ENCODE data around the gene NME8.

The NME8 gene

GRCh38 chr7:37901236-37901827 is 52.9 kb downstream of the NME8 start:
- H3K36me3 ChIP-seq (ENCODE audit: control insufficient read depth, insufficient read depth, low read length, severe bottlenecking): no peaks in the 10 kb centered on the region
- no peaks in the 10 kb centered on the region for H3K27me3 ChIP-seq (replicated peaks; ENCODE audit: control insufficient read depth, insufficient read depth, low read length)
- no peak overlapping the region for H3K4me3 ChIP-seq (ENCODE audit: low read length)
- peak; percentile 76 for DNase-seq (ENCODE audit: low read depth)
- no peak overlapping the region for H3K9ac ChIP-seq (ENCODE audit: low read length)
- no peaks in the 10 kb centered on the region for H3K9me3 ChIP-seq (ENCODE audit: control insufficient read depth, low read length)
- H3K4me1 ChIP-seq (ENCODE audit: control insufficient read depth, insufficient read depth, low read length): peaks cover 17% of the 10 kb centered on the region

- Histone ChIP-seq H3K36me3 (ENCODE audit: control insufficient read depth, insufficient read depth, low read length, severe bottlenecking) (no peaks in the 10 kb centered on the region), H3K9ac (ENCODE audit: low read length) (no peak overlapping the region), H3K4me3 (ENCODE audit: low read length) (no peak overlapping the region), H3K27me3 (replicated peaks; ENCODE audit: control insufficient read depth, insufficient read depth, low read length) (no peaks in the 10 kb centered on the region), H3K9me3 (ENCODE audit: control insufficient read depth, low read length) (no peaks in the 10 kb centered on the region), H3K4me1 (ENCODE audit: control insufficient read depth, insufficient read depth, low read length) (peaks cover 17% of the 10 kb centered on the region)
- DNase-seq (ENCODE audit: low read depth): peak; percentile 65
Observed at GRCh38 chr7:37901890-37902524, 53.6 kb downstream of the NME8 start.

GRCh38 chr7:37908221-37908788 is 59.9 kb downstream of the NME8 start:
- H3K4me1 ChIP-seq (ENCODE audit: control insufficient read depth, insufficient read depth, low read length): peaks cover 16% of the 10 kb centered on the region
- no peaks in the 10 kb centered on the region for H3K9me3 ChIP-seq (ENCODE audit: control insufficient read depth, low read length)
- H3K36me3 ChIP-seq (ENCODE audit: control insufficient read depth, insufficient read depth, low read length, severe bottlenecking): peaks cover 12% of the 10 kb centered on the region
- no peak overlapping the region for H3K4me3 ChIP-seq (ENCODE audit: low read length)
- H3K27me3 ChIP-seq (replicated peaks; ENCODE audit: control insufficient read depth, insufficient read depth, low read length): no peaks in the 10 kb centered on the region
- no peak overlapping the region for H3K9ac ChIP-seq (ENCODE audit: low read length)
- DNase-seq (ENCODE audit: low read depth): peak; percentile 71

- Histone ChIP-seq H3K4me1 (ENCODE audit: control insufficient read depth, insufficient read depth, low read length) (peaks cover 34% of the 10 kb centered on the region), H3K4me3 (ENCODE audit: low read length) (no peak overlapping the region), H3K27me3 (replicated peaks; ENCODE audit: control insufficient read depth, insufficient read depth, low read length) (no peaks in the 10 kb centered on the region), H3K9me3 (ENCODE audit: control insufficient read depth, low read length) (no peaks in the 10 kb centered on the region), H3K9ac (ENCODE audit: low read length) (no peak overlapping the region), H3K36me3 (ENCODE audit: control insufficient read depth, insufficient read depth, low read length, severe bottlenecking) (peaks cover 12% of the 10 kb centered on the region)
- no peak for DNase-seq (ENCODE audit: low read depth)
Observed at GRCh38 chr7:37912756-37913155, 64.4 kb downstream of the NME8 start.

GRCh38 chr7:37915438-37915837 is 67.0 kb downstream of the NME8 start:
- DNase-seq (ENCODE audit: low read depth): no peak
- no peaks in the 10 kb centered on the region for H3K9me3 ChIP-seq (ENCODE audit: control insufficient read depth, low read length)
- peak overlapping the region; percentile 83 for H3K9ac ChIP-seq (ENCODE audit: low read length)
- peaks cover 12% of the 10 kb centered on the region for H3K36me3 ChIP-seq (ENCODE audit: control insufficient read depth, insufficient read depth, low read length, severe bottlenecking)
- peak overlapping the region; percentile 84 for H3K4me3 ChIP-seq (ENCODE audit: low read length)
- no peaks in the 10 kb centered on the region for H3K27me3 ChIP-seq (replicated peaks; ENCODE audit: control insufficient read depth, insufficient read depth, low read length)
- peaks cover 31% of the 10 kb centered on the region for H3K4me1 ChIP-seq (ENCODE audit: control insufficient read depth, insufficient read depth, low read length)

GRCh38 chr7:37916017-37916672 is 67.7 kb downstream of the NME8 start:
- no peaks in the 10 kb centered on the region for H3K27me3 ChIP-seq (replicated peaks; ENCODE audit: control insufficient read depth, insufficient read depth, low read length)
- peak overlapping the region; percentile 84 for H3K4me3 ChIP-seq (ENCODE audit: low read length)
- peaks cover 6% of the 10 kb centered on the region for H3K36me3 ChIP-seq (ENCODE audit: control insufficient read depth, insufficient read depth, low read length, severe bottlenecking)
- peaks cover 31% of the 10 kb centered on the region for H3K4me1 ChIP-seq (ENCODE audit: control insufficient read depth, insufficient read depth, low read length)
- no peak for DNase-seq (ENCODE audit: low read depth)
- peak overlapping the region; percentile 83 for H3K9ac ChIP-seq (ENCODE audit: low read length)
- no peaks in the 10 kb centered on the region for H3K9me3 ChIP-seq (ENCODE audit: control insufficient read depth, low read length)

GRCh38 chr7:37916673-37917660 is 68.6 kb downstream of the NME8 start, which contains the start of gene SFRP4:
Gene SFRP4, minus strand, starts transcription at chr7:37916817. Its CDS starts 280 bp downstream, at chr7:37916537.
- peaks cover 35% of the 10 kb centered on the region for H3K4me1 ChIP-seq (ENCODE audit: control insufficient read depth, insufficient read depth, low read length)
- H3K36me3 ChIP-seq (ENCODE audit: control insufficient read depth, insufficient read depth, low read length, severe bottlenecking): peaks cover 4% of the 10 kb centered on the region
- H3K9me3 ChIP-seq (ENCODE audit: control insufficient read depth, low read length): no peaks in the 10 kb centered on the region
- peak; percentile 88 for DNase-seq (ENCODE audit: low read depth)
- no peaks in the 10 kb centered on the region for H3K27me3 ChIP-seq (replicated peaks; ENCODE audit: control insufficient read depth, insufficient read depth, low read length)
- peak within 1 kb of the TSS; percentile 84 for H3K4me3 ChIP-seq (ENCODE audit: low read length)
- peak within 1 kb of the TSS; percentile 83 for H3K9ac ChIP-seq (ENCODE audit: low read length)

- Histone ChIP-seq H3K36me3 (ENCODE audit: control insufficient read depth, insufficient read depth, low read length, severe bottlenecking) (no peaks in the 10 kb centered on the region), H3K27me3 (replicated peaks; ENCODE audit: control insufficient read depth, insufficient read depth, low read length) (no peaks in the 10 kb centered on the region), H3K4me3 (ENCODE audit: low read length) (no peak overlapping the region), H3K9me3 (ENCODE audit: control insufficient read depth, low read length) (no peaks in the 10 kb centered on the region), H3K4me1 (ENCODE audit: control insufficient read depth, insufficient read depth, low read length) (peaks cover 41% of the 10 kb centered on the region), H3K9ac (ENCODE audit: low read length) (no peak overlapping the region)
- DNase-seq (ENCODE audit: low read depth): no peak
Observed at GRCh38 chr7:37918526-37918925, 70.1 kb downstream of the NME8 start.

GRCh38 chr7:37920305-37920848 is 72.0 kb downstream of the NME8 start, which contains the start of gene EPDR1:
Gene EPDR1, plus strand, starts transcription at chr7:37920640. Its CDS starts 300 bp downstream, at chr7:37920940.
- peaks cover 4% of the 10 kb centered on the region for H3K36me3 ChIP-seq (ENCODE audit: control insufficient read depth, insufficient read depth, low read length, severe bottlenecking)
- peaks cover 1% of the 10 kb centered on the region for H3K9me3 ChIP-seq (ENCODE audit: control insufficient read depth, low read length)
- H3K27me3 ChIP-seq (replicated peaks; ENCODE audit: control insufficient read depth, insufficient read depth, low read length): no peaks in the 10 kb centered on the region
- peak; percentile 70 for DNase-seq (ENCODE audit: low read depth)
- H3K4me1 ChIP-seq (ENCODE audit: control insufficient read depth, insufficient read depth, low read length): peaks cover 53% of the 10 kb centered on the region
- peak within 1 kb of the TSS; percentile 96 for H3K9ac ChIP-seq (ENCODE audit: low read length)
- H3K4me3 ChIP-seq (ENCODE audit: low read length): peak within 1 kb of the TSS; percentile 93
